Endothelial cell of umbilical vein (primary cell): Measurements from ENCODE around the gene GON4L. TPM values are rescaled to one million over a fixed set of nuclear protein-coding genes. Genes with fewer than 3 reads are reported as not detected.
"Not testable (repeated sequence)": the region's sequence is repeated elsewhere in the genome, so short reads cannot be mapped to it uniquely, and the experiment has no call there.

Source experiments
- BruUV-seq: library from RNA; stranded (reverse); fragments of 400-500 nt; replicated peaks from 2 replicates; lab custom pipeline; 2021; lab: Mats Ljungman, UMichigan
- CTCF ChIA-PET: fragments of 300-600, 350-600 bp; sonication (Branson Sonifier 250); formaldehyde crosslinking; loops from one replicate; lab custom pipeline; 2021; ENCODE audit warnings: antibody characterized with exemption, inconsistent platforms; lab: Charles Lee
- POLR2A ChIA-PET: fragments of 300-600, 350-600 bp; sonication (Branson Sonifier 250); formaldehyde crosslinking; loops from one replicate; lab custom pipeline; 2021; ENCODE audit warnings: antibody characterized with exemption, inconsistent platforms; lab: Charles Lee
- DNase-seq: peaks from one replicate; pipeline ENCODE4 v3.0.0-alpha.2; 2011; ENCODE audit warnings: low read depth, low spot score
- FAIRE-seq: peaks from 2 replicates; lab custom pipeline; 2011; peaks lifted over from hg19 to GRCh38; lab: Jason Lieb, UNC
- H2AFZ ChIP-seq: 2 replicates; pipeline ENCODE4 v1.6.0; 2012; ENCODE audit warnings: low read depth, low read length, control low read depth, inconsistent platforms
- H3K27ac ChIP-seq: 2 replicates; pipeline ENCODE4 v1.5.1; 2011; ENCODE audit warnings: low read depth, mild to moderate bottlenecking, control low read depth, low read length, moderate library complexity; ENCODE audit not compliant: insufficient read depth
- H3K27me3 ChIP-seq, 2 experiments: 2 replicates each; pipeline versions ENCODE4 v1.6.0 to v1.6.1; 2011; ENCODE audit warnings: low read length in 2 of 2, mixed read lengths in 1 of 2; ENCODE audit not compliant: control insufficient read depth in 2 of 2, insufficient read depth in 2 of 2
- H3K36me3 ChIP-seq, 2 experiments: 2 replicates in 1 of 2; 3 replicates in 1 of 2; pipeline ENCODE4 v1.5.1; 2011; ENCODE audit warnings: low read length in 2 of 2, mild to moderate bottlenecking in 1 of 2, moderate library complexity in 1 of 2; ENCODE audit not compliant: control insufficient read depth in 2 of 2, insufficient read depth in 2 of 2; ENCODE audit errors: extremely low read depth in 1 of 2
- H3K4me1 ChIP-seq: 3 replicates; pipeline ENCODE4 v1.5.1; 2011; ENCODE audit warnings: mild to moderate bottlenecking, low read length; ENCODE audit not compliant: control insufficient read depth, insufficient read depth; ENCODE audit errors: extremely low read depth
- H3K4me2 ChIP-seq: 2 replicates; pipeline ENCODE4 v1.6.1; 2011; ENCODE audit warnings: low read length, control low read depth, mixed read lengths; ENCODE audit not compliant: insufficient read depth
- H3K4me3 ChIP-seq, 3 experiments: fragments of 200-600 bp in 1 of 3; sonication (generic), shearing (Covaris generic) in 1 of 3; replicated peaks in 1 of 3; 2 replicates each; pipeline ENCODE4 v1.5.1; 2011 to 2016; ENCODE audit warnings: control low read depth in 3 of 3, low read length in 3 of 3, mild to moderate bottlenecking in 2 of 3, inconsistent platforms in 1 of 3, low read depth in 1 of 3, moderate library complexity in 1 of 3; ENCODE audit not compliant: insufficient read depth in 1 of 3
- H3K79me2 ChIP-seq: 2 replicates; pipeline ENCODE4 v1.6.0; 2012; ENCODE audit warnings: low read length, inconsistent platforms; ENCODE audit not compliant: control insufficient read depth, insufficient read depth
- H3K9ac ChIP-seq: replicated peaks from 2 replicates; pipeline ENCODE3; 2011; ENCODE audit warnings: low read length, control low read depth; ENCODE audit not compliant: insufficient read depth; ENCODE audit errors: extremely low read depth
- H3K9me1 ChIP-seq: replicated peaks from 3 replicates; pipeline ENCODE4 v1.6.0; 2011; ENCODE audit warnings: mild to moderate bottlenecking, low read length; ENCODE audit not compliant: control insufficient read depth, insufficient read depth; ENCODE audit errors: extremely low read depth
- H3K9me3 ChIP-seq: replicated peaks from 2 replicates; pipeline ENCODE4 v1.5.1; 2012; ENCODE audit warnings: low read length, inconsistent platforms; ENCODE audit not compliant: control insufficient read depth, insufficient read depth
- H4K20me1 ChIP-seq: replicated peaks from 2 replicates; pipeline ENCODE3; 2011; ENCODE audit warnings: mild to moderate bottlenecking, low read length; ENCODE audit not compliant: control insufficient read depth, insufficient read depth; ENCODE audit errors: extremely low read depth
- CTCF ChIP-seq, 2 donors: IDR thresholded peaks; 1 replicate in 1 of 2; 2 replicates in 1 of 2; pipeline ENCODE4 v1.5.1; 2011; ENCODE audit warnings: low read length in 2 of 2, mild to moderate bottlenecking in 2 of 2, moderate library complexity in 2 of 2, control low read depth in 1 of 2, inconsistent platforms in 1 of 2, low read depth in 1 of 2; ENCODE audit not compliant: insufficient read depth in 1 of 2; ENCODE audit errors: extremely low read depth in 1 of 2
- EZH2 ChIP-seq: IDR thresholded peaks from 2 replicates; pipeline ENCODE4 v1.6.1; 2012; ENCODE audit warnings: borderline replicate concordance, low read depth, mild to moderate bottlenecking, moderate library complexity, low read length, inconsistent platforms; ENCODE audit not compliant: severe bottlenecking
- FOS ChIP-seq: IDR thresholded peaks from 2 replicates; pipeline ENCODE4 v1.6.1; 2011; ENCODE audit warnings: mild to moderate bottlenecking, low read length, moderate library complexity, borderline replicate concordance; ENCODE audit not compliant: insufficient read depth
- GATA2 ChIP-seq: IDR thresholded peaks from 2 replicates; pipeline ENCODE4 v1.7.0; 2011; ENCODE audit warnings: low read depth, mild to moderate bottlenecking, moderate library complexity, mixed read lengths, low read length; ENCODE audit not compliant: insufficient read length, insufficient read depth
- JUN ChIP-seq: IDR thresholded peaks from 2 replicates; pipeline ENCODE4 v1.6.1; 2011; ENCODE audit warnings: borderline replicate concordance, low read depth; ENCODE audit not compliant: insufficient read length, insufficient read depth
- MAX ChIP-seq: IDR thresholded peaks from 2 replicates; pipeline ENCODE4 v1.6.1; 2011; ENCODE audit not compliant: insufficient read depth, insufficient read length
- MYC ChIP-seq: IDR thresholded peaks from one replicate; pipeline ENCODE4 v1.6.1; 2011; ENCODE audit warnings: mild to moderate bottlenecking, low read depth, low read length
- POLR2A ChIP-seq: IDR thresholded peaks from 2 replicates; pipeline ENCODE4 v1.6.1; 2012; ENCODE audit warnings: low read depth, mild to moderate bottlenecking, control low read depth, low read length
- POLR2AphosphoS5 ChIP-seq: IDR thresholded peaks from 2 replicates; pipeline ENCODE4 v1.6.1; 2012; ENCODE audit warnings: low read depth, mild to moderate bottlenecking, control low read depth, low read length, moderate library complexity; ENCODE audit not compliant: insufficient read depth
- dilution Hi-C: fragments of 300-500 bp; cut with MboI; formaldehyde crosslinking; loops from one replicate; pipeline ENCODE4 v1.15.0; 2019; ENCODE audit warnings: low sequenced_read_pairs; ENCODE audit not compliant: extremely low pct_ligation_motif_present
- intact Hi-C: fragments of 100-400 bp; cut with micrococcal nuclease; formaldehyde crosslinking; loops from one replicate; pipeline ENCODE4 v1.10.0; 2022
- polyA plus RNA-seq, 4 experiments: library from polyadenylated mRNA; depleted of rRNA in 3 of 4; stranded (reverse) in 3 of 4; unstranded in 1 of 4; fragments of >200 nt; gene quantifications; 2 replicates each; pipeline versions ENCODE4 v1.2.1 to v1.2.3, GENCODE V29; 2011 to 2012; ENCODE audit warnings: missing spikeins in 1 of 4
- total RNA-seq: library from RNA; stranded (reverse); gene quantifications from 2 replicates; pipeline ENCODE4 v1.2.3, GENCODE V29; 2021

GON4L gene
- total and polyA plus RNA-seq, 2 donors (not counting 3 experiments of a cell fraction or from before 2014, with no cell fraction given), result 30.5 to 58.7 TPM

- H4K20me1 ChIP-seq, H3K4me3 ChIP-seq, dilution Hi-C loops, BruUV-seq, H3K9me1 ChIP-seq, intact Hi-C loops, H2AFZ ChIP-seq, H3K9me3 ChIP-seq, H3K27me3 ChIP-seq, H3K9ac ChIP-seq, H3K79me2 ChIP-seq: not testable (repeated sequence)
- CTCF ChIA-PET, result interaction anchor here (1.0 to 1.6 kb wide), 4 partner anchors 9 to 34 kb away, joined by 4 to 5 read pairs (median 4); no protein-coding TSS in a partner anchor
- H3K4me1 ChIP-seq, result peaks cover 11% of the 10 kb centered on the region
- DNase-seq (peak; percentile 90), FAIRE-seq (peak; percentile 99)
- peak overlapping the region; percentile 10 for H3K4me2 ChIP-seq
- TF ChIP-seq GATA2 (peak; percentile 71), JUN (peak; percentile 34), FOS (peak; percentile 77), POLR2AphosphoS5 (peak; percentile 39)
- H3K27ac ChIP-seq, result peak overlapping the region; percentile 33
- POLR2A ChIA-PET, result interaction anchor here (1.0 kb wide), 1 partner anchor 18 kb away, joined by 3 read pairs; no protein-coding TSS in a partner anchor
- H3K36me3 ChIP-seq, result peaks cover 16 to 29% of the 10 kb centered on the region in 2 experiments
Measured at GRCh38 chr1:155763090-155763815, 93.8 kb downstream of the GON4L start.

GRCh38 chr1:155761736-155762405 lies 95.1 kb downstream of the GON4L start:
- dilution Hi-C loops, result no loop called here
- FAIRE-seq, result peak; percentile 43
- CTCF ChIA-PET, result no interaction called here

More at GRCh38 chr1:155761736-155762405, 95.1 kb downstream of the GON4L start:
- H3K27me3 ChIP-seq, result no peaks in the 10 kb centered on the region
- H3K4me3 ChIP-seq, result no peak overlapping the region
- H3K4me2 ChIP-seq, result no peak overlapping the region
- H3K4me1 ChIP-seq, result peaks cover 11% of the 10 kb centered on the region
- H3K36me3 ChIP-seq, result peaks cover 20 to 33% of the 10 kb centered on the region in 2 experiments
- H3K27ac ChIP-seq, result no peak overlapping the region
- TF ChIP-seq POLR2AphosphoS5 (no peak), EZH2 (no peak), GATA2 (no peak), POLR2A (no peak), JUN (no peak), MYC (no peak), CTCF (IDR thresholded peaks at IDR 0.05; ENCODE audit: extremely low read depth in 1 of 2, insufficient read depth in 1 of 2, low read depth in 1 of 2, low read length in 2 of 2) (no peak), FOS (no peak), MAX (no peak)
- H3K9me1 ChIP-seq, result no peaks in the 10 kb centered on the region
- peak; percentile 66 for DNase-seq
- H3K79me2 ChIP-seq, result no peaks in the 10 kb centered on the region
- intact Hi-C loops, result no loop called here
- H3K9ac ChIP-seq, result no peak overlapping the region
- BruUV-seq, result no TSS peak
- no peaks in the 10 kb centered on the region for H3K9me3 ChIP-seq
- no peak overlapping the region for H2AFZ ChIP-seq
- POLR2A ChIA-PET, result no interaction called here
- H4K20me1 ChIP-seq, result no peaks in the 10 kb centered on the region
